Mucosa of rectum (tissue), 2 donors: ENCODE data around the gene ARL4A.

Source experiments
- H3K27ac ChIP-seq, 2 donors: one replicate each; pipeline ENCODE4 v1.7.0; 2013; ENCODE audit warnings: inconsistent platforms in 2 of 2, low read depth in 2 of 2, low read length in 2 of 2
- H3K27me3 ChIP-seq, 2 donors: one replicate each; pipeline ENCODE4 v1.7.0; 2013; ENCODE audit warnings: low read length in 2 of 2; ENCODE audit not compliant: control insufficient read depth in 2 of 2, insufficient read depth in 2 of 2
- H3K36me3 ChIP-seq, 2 donors: one replicate each; pipeline ENCODE4 v1.7.0; 2013; ENCODE audit warnings: low read length in 2 of 2; ENCODE audit not compliant: control insufficient read depth in 2 of 2, insufficient read depth in 2 of 2
- H3K4me1 ChIP-seq, 2 donors: one replicate each; pipeline ENCODE4 v1.7.0; 2013; ENCODE audit warnings: low read length in 2 of 2, mild to moderate bottlenecking in 1 of 2; ENCODE audit not compliant: control insufficient read depth in 2 of 2, insufficient read depth in 2 of 2
- H3K4me3 ChIP-seq, 2 donors: one replicate each; pipeline ENCODE4 v1.7.0; 2013; ENCODE audit warnings: low read length in 2 of 2
- H3K9ac ChIP-seq, 2 donors: one replicate each; pipeline ENCODE4 v1.7.0; 2013; ENCODE audit warnings: low read length in 2 of 2, low read depth in 1 of 2, mild to moderate bottlenecking in 1 of 2
- H3K9me3 ChIP-seq, 2 donors: one replicate each; pipeline ENCODE4 v1.7.0; 2013; ENCODE audit warnings: low read length in 2 of 2; ENCODE audit not compliant: control insufficient read depth in 2 of 2
- donor health status: healthy.
- donor health status: Normal muscosa, but diverticular disease.

The ARL4A gene

DNA sequence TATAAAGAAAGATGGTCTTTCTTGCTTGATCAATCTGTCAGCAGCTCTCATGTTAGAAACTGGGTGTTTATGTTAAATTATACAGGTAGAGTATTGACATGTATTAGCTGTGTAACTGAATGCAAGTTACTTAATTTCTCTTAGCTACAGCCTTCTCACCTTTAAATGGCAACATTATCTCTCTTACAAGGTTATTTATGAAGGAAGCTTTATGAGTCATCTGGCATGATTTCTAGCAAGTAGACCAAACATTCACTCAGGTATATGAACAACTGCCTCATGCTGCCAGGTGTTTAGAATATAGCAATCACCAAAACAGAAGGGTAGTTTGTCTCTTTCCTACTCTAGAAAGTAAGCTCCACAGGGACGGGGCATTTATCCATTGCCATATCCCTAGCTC, 8.5 kb downstream of the ARL4A start:
- H3K4me3 ChIP-seq = no peak overlapping the region
- peaks cover 0 to 2% of the 10 kb centered on the region in 2 donors for H3K9me3 ChIP-seq
- H3K27me3 ChIP-seq = no peaks in the 10 kb centered on the region
- peaks cover 2 to 3% of the 10 kb centered on the region in 2 donors for H3K4me1 ChIP-seq
- H3K9ac ChIP-seq = no peak overlapping the region
- H3K27ac ChIP-seq = no peak overlapping the region
- no peaks in the 10 kb centered on the region for H3K36me3 ChIP-seq

DNA sequence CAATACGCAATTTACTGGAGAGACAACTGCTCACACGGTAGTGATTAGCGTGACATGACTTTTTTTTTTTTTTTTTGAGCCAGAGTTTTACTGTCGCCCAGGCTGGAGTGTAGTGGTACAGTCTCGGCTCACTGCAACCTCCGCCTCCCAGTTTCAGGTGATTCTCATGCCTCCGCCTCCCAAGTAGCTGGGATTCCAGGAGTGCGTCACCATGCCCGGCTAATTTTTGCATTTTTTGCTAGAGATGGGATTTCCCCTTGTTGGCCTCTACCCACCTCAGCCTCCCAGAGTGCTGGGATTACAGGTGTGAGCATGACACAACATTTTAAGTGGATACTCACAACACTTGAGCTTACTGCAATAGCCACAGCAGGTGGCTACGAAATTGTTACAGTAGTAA, 11.9 kb downstream of the ARL4A start:
- Histone ChIP-seq H3K4me1 (peaks cover 2 to 3% of the 10 kb centered on the region in 2 donors), H3K27me3 (no peaks in the 10 kb centered on the region), H3K4me3 (no peak overlapping the region), H3K9ac (no peak overlapping the region), H3K9me3 (peaks cover 0 to 2% of the 10 kb centered on the region in 2 donors), H3K36me3 (no peaks in the 10 kb centered on the region), H3K27ac (no peak overlapping the region)

DNA sequence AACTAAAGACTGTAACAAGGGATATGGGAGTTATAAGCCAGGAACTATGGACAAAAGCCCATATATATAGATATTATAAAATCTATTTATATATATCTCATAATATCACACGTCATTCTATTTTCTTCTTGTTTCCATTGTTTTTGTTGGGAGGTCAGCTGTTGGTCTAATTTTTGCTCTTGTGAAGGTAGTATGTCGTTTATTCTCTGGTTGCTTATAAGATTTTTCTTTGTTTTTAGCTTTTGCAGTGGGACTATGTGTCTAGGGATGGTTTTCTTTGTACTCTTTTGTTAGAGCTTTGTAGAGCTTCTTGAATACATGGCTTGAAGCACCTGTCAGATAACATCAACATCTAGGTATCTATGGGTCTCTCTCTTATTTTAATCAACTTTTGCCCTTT, 14.0 kb downstream of the ARL4A start:
- Histone ChIP-seq H3K27ac (no peak overlapping the region), H3K4me3 (no peak overlapping the region), H3K9ac (no peak overlapping the region), H3K36me3 (no peaks in the 10 kb centered on the region), H3K27me3 (no peaks in the 10 kb centered on the region), H3K4me1 (no peaks in the 10 kb centered on the region), H3K9me3 (peaks cover 0 to 2% of the 10 kb centered on the region in 2 donors)

DNA sequence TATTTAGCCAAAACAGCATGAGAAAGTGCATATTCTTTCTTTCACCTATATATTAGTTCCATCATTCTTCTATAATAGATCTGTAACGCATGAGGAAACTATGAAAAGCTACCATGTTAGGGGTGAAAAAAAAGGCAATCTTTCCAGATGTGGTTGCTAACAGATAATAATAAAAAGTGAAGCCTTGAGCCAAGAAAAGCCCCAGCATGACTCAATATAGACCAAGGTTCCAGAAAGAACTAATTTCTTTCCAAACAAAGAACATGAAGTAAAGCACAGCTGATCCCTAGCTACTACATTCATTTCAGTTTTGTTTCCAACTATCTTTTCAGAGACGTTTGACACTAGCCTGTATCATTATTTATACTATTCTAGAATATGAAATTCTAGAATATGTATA, 16.4 kb downstream of the ARL4A start:
- Histone ChIP-seq H3K36me3 (no peaks in the 10 kb centered on the region), H3K9ac (no peak overlapping the region), H3K27me3 (no peaks in the 10 kb centered on the region), H3K9me3 (peaks cover 0 to 2% of the 10 kb centered on the region in 2 donors), H3K4me3 (no peak overlapping the region), H3K4me1 (peaks cover 0 to 4% of the 10 kb centered on the region in 2 donors), H3K27ac (no peak overlapping the region)

DNA sequence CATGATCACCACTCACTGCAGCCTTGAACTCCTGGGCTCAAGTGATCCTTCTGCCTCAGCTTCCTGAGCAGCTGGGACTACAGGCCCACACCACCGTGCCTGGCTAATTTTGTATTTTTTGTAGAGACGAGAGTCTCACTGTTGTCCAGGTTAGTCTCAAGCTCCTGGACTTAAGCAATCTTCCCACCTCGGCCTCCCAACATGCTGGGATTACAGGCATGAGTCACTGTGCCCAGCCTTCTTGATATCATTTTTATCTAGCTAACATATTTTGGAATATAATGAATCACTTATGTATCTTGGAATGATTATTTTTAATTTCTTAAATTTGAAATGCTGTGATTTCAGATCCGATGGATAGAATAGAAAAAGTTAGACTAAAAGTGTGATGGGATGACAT, 18.4 kb downstream of the ARL4A start:
- no peak overlapping the region for H3K27ac ChIP-seq
- no peaks in the 10 kb centered on the region for H3K9me3 ChIP-seq
- H3K27me3 ChIP-seq = no peaks in the 10 kb centered on the region
- no peaks in the 10 kb centered on the region for H3K36me3 ChIP-seq
- H3K9ac ChIP-seq = no peak overlapping the region
- H3K4me3 ChIP-seq = no peak overlapping the region
- H3K4me1 ChIP-seq = peaks cover 0 to 7% of the 10 kb centered on the region in 2 donors

DNA sequence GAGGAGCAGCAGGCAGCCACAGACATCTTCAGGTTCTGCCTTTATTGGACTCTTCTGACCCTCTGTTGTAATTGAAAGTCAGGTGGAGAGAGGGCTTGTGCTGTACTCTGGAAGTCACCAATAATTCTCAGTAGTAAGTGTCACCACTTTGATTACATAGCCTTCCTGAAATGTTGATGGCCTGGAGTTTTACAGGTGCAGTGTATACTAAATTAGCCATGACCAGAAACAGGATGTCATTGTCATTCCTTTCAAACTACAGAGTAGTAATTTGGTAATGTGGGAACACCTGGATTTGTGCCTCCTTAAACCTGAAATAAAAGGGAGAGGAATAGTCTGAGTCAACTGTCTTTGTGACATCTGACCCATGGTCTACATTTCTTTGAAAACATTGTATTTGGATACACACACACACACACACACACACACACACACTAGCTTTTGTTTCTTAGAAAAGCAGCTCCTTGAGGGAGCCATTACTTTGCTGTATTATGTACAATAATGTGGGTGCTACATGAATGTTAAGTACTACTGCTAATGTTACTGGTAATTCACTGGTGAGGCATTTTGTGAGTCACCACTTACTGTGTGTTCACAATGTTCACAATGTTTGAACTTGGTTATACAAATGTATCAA, 19.6 kb downstream of the ARL4A start:
- no peaks in the 10 kb centered on the region for H3K36me3 ChIP-seq
- no peak overlapping the region for H3K4me3 ChIP-seq
- H3K27me3 ChIP-seq = no peaks in the 10 kb centered on the region
- H3K9ac ChIP-seq = no peak overlapping the region
- H3K4me1 ChIP-seq = peaks cover 0 to 11% of the 10 kb centered on the region in 2 donors
- no peak overlapping the region for H3K27ac ChIP-seq
- H3K9me3 ChIP-seq = no peaks in the 10 kb centered on the region

DNA sequence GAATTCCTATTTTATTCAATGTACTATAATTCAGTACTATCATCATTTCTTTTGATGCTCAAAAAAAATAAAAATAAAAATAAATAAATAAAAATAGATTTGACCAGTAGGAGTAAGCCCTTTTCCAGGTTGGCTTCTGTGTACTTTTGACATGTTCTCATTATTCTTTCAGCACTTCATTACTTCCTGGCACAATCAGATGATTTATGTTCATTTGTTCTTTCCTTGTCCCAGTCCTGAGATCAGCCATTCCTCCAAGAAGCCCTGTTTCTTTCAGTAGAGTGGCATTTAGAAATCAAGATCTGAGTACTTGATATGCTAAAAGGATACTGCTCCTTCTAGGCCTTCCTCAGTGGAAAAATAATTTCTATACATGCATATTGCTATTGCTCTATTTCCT, 20.9 kb downstream of the ARL4A start:
- Histone ChIP-seq H3K36me3 (no peaks in the 10 kb centered on the region), H3K27me3 (no peaks in the 10 kb centered on the region), H3K9ac (no peak overlapping the region), H3K4me1 (peaks cover 3 to 18% of the 10 kb centered on the region in 2 donors), H3K4me3 (no peak overlapping the region), H3K27ac (no peak overlapping the region), H3K9me3 (no peaks in the 10 kb centered on the region)

DNA sequence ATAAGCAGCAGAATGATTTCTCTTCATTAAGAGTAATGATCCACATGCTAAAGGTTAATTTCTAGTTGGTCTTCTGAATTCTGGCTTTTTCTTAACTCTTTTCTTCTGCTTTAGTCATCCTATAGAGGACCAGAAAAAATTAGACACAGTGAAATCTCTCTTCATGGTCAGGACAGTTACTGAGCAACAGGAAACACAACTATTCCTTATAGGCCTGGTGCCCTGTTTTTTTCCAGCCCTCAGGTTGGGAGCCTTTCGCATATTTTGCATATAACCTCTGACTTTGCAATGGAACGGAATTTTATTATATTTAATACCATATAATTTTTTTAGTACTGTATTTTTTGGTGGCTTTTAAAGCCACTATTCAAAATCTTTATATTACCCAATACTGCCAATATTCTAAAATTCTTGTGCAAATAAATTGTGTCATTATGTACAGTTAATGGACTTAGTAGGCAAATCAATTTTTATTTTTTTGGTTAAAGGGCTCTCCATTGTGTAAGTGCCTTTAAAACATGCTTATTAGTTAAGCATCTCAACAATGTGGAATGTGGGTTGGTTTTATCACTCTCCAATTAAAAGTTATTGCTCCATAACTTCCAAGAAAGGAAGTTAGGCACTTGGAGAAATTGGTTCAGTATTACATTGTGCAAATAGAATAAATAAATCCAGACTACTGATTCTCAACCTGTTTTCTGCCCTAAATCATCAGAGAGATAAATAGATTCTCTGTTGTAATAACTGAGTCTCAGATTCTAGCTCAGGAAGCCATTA, 22.5 kb downstream of the ARL4A start:
- H3K4me1 ChIP-seq = peaks cover 8 to 31% of the 10 kb centered on the region in 2 donors
- H3K27ac ChIP-seq = peak overlapping the region in 1 of 2 donors; percentile 67
- H3K9me3 ChIP-seq = no peaks in the 10 kb centered on the region
- H3K36me3 ChIP-seq = no peaks in the 10 kb centered on the region
- no peak overlapping the region for H3K4me3 ChIP-seq
- H3K9ac ChIP-seq = no peak overlapping the region
- H3K27me3 ChIP-seq = no peaks in the 10 kb centered on the region

DNA sequence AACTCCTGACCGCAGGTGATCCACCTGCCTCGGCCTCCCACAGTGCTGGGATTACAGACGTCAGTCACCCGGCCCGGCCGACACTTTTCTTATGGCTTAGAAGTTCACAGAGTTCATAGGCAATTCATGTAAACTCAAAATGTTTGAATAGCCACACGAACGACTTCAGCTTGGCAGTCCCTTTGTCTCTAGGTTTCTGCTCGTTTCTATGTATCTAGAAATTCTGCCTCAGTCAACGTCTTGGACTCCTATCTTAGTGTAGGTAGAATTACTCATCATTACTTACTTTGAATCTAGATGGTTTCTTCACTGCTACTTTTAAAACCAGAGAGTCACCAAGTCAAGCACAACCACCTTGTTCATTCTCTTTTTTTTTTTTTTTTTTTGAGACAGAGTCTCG, 23.7 kb downstream of the ARL4A start:
- Histone ChIP-seq H3K27ac (peak overlapping the region; percentile 44 to 67), H3K36me3 (no peaks in the 10 kb centered on the region), H3K4me3 (no peak overlapping the region), H3K9ac (peak overlapping the region in 1 of 2 donors; percentile 10), H3K9me3 (no peaks in the 10 kb centered on the region), H3K4me1 (peaks cover 13 to 40% of the 10 kb centered on the region in 2 donors), H3K27me3 (no peaks in the 10 kb centered on the region)

DNA sequence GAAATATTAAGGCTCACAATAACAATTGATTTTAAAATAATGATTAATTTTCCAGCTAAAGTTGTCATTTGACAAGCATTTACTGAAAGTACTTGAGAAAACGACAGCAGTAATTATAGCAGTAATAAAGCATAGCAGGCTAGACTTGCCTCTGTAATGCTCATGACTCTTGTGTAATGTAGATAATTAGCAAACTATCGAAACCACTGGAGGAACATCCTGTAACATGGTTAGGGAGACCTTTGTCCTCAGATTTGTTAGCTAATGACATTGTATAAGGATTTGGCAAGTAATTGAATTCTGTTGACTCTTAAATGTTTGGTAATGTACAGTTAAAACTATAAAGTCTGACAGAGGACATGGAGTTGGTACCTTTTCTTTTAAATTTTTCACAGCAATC, 24.8 kb downstream of the ARL4A start:
- Histone ChIP-seq H3K9ac (no peak overlapping the region), H3K4me1 (peaks cover 19 to 42% of the 10 kb centered on the region in 2 donors), H3K27me3 (no peaks in the 10 kb centered on the region), H3K9me3 (no peaks in the 10 kb centered on the region), H3K27ac (peak overlapping the region; percentile 13 to 67), H3K4me3 (no peak overlapping the region), H3K36me3 (no peaks in the 10 kb centered on the region)
